ENCODE data around the gene AP2S1.
A peak's percentile ranks its signal among the peaks of the same experiment; 100 is the strongest.
"Not testable (repeated sequence)": the region's sequence is repeated elsewhere in the genome, so short reads cannot be mapped to it uniquely, and the experiment has no call there.

Gene AP2S1

GRCh38 chr19:46850228-46851203 is at the start of gene AP2S1:
Gene AP2S1 (minus strand): TSS chr19:46850846. CDS start chr19:46850766, 80 bp downstream.
- DNase-seq, result peak; percentile 62

DNA sequence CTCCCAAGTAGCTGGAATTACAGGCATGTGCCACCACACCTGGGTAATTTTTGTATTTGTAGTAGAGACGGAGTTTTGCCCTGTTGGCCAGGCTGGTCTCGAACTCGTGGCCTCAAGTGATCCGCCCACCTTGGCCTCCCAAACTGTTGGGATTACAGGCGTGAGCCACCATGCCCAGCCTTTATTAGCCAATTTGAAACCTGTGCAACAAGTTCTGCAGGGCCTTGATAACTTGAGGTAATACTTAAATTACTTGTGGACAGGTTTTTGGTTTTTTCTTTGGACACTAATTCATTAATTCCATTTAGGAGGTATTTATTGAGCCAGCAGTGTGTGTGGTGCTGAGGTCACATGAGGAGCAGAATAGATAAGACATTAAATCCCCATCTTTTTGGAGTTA is 49.7 kb upstream of the AP2S1 start:
- DNase-seq, result no peak

DNA sequence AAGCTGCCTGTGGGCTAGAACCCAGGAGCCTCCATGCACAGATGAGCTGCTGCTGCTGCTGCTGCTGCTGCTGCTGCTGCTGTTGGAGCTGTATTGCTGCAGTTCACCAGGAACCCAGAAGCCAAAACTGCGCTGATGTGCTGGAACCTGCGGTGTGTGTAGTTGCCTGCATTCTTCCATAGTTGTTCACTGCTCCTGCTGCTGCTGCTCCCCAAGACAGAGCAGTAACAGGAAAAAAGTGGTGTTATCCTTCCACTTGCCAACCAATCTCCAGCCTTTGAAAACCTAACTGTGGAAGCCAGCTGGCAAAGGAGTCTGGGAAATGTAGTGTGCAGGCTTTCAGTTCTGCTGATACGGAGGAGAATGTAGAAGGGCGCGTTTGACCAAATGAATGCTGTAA is 48.1 kb upstream of the AP2S1 start:
- no peak for DNase-seq

GRCh38 chr19:46896076-46896794 is 45.6 kb upstream of the AP2S1 start:
- DNase-seq, result no peak

DNA sequence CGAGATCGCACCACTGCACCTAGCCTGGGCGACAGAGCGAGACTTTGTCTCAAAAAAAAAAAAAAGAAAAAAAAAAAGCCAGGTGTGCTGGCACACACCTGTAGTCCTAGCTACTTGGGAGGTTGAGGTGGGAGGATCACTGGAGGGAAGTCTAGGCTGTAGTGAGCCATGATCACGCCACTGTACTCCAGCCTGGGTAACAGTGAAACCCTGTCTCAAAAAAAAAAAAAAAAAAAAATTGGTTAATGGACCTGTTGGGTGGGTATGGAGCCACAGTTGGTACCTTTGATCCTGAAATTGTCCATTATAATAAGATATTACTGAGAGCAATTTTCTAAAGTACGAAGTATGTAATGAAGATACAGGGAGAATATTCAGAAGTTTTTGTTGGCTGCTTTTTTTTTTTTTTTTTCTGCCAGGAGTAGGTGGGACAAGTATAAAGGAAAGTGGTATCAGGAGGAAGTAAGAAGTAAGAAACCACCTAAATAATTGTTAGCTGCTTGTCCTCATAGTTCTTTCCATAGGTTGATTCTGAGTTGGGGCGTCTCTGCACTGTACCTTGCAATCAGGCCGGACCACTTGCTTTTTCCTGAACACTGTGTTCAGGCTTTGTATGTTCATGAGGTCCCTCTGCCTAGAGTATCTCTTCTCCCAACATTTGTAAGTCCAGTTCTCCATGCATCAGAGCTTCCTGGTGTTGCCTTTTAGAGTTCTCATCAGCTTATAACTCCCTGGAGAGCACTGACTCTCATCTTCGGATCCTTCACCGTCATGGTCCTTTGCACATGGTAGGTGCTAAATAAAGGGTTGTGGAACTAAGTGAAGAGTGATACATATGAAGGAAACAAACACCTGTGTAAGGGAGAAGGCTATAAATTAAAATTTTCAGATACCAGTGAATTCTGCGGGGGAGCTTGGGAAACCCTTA is 41.9 kb upstream of the AP2S1 start:
- no peak for DNase-seq

DNA sequence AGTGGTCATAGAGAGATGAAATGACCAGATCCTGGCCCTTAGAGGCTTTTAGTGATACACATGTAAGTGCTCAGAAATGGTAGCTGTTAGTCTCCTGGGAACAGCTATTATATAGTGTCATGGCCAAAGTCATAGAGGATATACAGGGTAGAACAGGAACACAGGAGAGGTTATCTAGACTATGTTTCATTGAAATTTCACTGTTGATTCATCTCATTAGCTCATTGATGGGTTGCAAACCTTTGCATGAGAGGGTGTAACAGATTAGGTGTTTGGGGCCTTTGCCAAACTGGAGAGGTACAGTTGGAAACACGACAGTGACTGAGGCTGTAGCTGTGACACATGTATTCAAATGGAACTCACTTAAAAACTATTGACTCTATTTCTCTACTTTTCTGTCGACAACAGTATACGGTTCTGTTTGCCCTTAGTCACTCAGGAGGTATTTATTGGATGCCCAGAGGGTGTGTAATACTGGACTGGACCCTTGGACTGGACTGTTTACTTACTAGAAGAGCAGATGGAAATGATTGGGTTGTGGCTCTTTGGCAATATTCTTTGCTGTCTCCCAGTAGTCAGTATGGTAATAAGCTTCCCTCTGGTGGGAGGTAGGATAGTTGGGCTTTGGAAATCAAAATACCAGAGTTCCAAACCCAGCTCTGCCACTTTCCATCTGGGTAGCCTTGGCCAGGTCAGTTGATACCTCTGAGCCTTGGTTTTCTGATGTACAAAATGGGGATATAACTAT is 40.0 kb upstream of the AP2S1 start:
- no peak for DNase-seq

DNA sequence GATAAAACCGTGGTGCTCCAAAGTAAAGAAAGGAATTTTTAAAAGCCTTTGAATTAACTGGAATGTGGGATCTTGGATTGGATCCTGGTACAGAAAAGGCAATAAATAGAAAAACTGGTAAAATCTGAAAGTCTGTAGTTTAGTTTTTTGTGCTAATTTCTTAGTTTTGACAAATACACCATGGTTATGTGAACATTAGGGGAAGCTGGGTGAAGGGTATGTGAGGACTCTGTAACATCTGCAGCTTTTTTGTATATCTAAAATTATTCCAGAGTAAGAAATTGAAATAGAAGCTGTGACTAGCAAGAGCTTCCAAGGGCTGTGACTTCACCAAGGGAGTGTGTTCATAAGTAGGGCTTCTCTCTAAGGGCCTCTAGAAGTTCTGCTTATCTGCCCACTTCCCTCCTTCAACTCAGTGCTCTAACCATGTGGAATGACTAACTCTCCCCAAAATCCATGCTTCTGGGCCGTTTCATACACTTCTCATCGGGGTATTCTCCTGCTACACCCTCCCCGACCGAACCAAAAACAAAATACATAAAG is 36.7 kb upstream of the AP2S1 start:
- DNase-seq, result no peak

- no peak for DNase-seq
These were observed 36.0 kb upstream of the AP2S1 start for GRCh38 chr19:46886546-46887239.

DNA sequence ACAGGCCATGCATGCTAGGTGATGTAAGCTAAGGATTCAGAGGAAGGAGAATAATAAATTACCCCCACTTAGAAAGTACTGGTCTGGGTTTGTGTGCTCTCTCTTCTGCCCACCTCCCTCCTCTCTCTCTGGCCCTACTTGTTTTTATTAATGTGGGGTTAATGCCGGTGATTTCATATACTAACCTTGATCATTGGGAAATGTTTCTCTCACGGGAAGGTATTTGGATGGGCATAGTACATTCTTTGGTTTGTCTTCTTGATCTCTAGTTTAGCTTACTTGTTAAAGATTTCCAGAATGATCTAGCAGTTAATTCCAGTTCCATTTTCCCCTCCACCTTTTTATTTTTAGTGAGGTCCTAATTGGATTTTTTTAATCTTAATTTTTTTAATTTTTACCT is 34.8 kb upstream of the AP2S1 start:
- DNase-seq, result no peak

- DNase-seq, result not testable (repeated sequence)
These were observed 32.1 kb upstream of the AP2S1 start for GRCh38 chr19:46882751-46883150.

DNA sequence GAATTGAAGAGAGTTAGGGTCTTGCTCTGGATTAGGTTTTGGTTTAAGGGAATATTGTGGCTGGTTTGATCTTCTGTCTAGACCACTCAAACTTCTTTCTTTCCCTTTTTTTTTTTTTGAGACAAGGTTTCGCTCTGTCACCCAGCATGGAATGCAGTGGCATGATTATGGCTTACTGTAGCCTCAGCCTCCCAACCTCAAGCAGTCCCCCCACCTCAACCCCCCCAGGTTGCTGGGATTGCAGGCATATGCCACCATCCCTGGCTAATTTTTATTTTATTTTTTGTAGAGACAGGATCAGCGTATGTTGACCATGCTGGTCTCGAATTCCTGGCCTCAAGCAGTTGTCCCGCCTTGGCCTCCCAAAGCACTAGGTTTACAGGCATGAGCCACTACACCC is 31.4 kb upstream of the AP2S1 start:
- no peak for DNase-seq

GRCh38 chr19:46881092-46881491 is 30.4 kb upstream of the AP2S1 start:
- DNase-seq, result no peak

DNA sequence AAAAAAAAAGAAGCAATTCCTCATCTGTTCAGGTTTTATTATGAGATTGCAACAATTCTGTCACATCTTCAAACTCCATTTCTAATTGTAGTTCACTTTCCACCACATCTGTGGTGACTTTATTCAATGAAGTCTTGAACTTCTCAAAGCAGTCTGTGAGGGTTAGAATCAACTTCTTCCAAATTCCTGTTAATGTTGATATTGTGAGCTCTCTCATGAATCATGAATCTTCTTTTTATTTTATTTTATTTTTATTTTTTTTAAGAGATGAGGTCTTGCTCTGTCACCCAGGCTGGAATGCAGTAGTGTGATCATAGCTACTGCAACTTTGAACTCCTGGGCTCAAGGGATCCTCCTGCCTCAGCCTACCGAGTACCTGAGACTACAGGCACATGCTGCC is 29.8 kb upstream of the AP2S1 start:
- DNase-seq, result no peak

- DNase-seq, result no peak
These were observed 28.1 kb upstream of the AP2S1 start for GRCh38 chr19:46878613-46879375.

DNA sequence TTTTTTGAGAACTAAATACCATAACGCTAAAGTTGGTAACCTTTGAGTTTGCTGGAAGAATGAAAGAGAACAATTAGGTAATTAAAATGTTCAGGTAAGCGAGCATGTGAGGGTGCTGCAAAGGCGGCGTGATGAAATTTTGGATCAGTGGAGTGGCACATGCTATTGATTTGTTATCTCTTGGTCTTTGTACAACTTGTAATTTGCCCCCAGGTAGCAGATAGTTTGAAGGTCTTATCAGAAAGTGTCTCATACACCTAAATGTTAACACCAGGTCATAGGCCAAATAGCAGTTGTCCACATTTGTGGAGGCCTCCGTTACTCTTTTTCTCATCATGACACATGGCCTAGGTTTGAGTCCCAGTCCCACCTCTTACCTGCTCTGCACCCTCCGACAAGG is 25.0 kb upstream of the AP2S1 start:
- DNase-seq, result no peak

DNA sequence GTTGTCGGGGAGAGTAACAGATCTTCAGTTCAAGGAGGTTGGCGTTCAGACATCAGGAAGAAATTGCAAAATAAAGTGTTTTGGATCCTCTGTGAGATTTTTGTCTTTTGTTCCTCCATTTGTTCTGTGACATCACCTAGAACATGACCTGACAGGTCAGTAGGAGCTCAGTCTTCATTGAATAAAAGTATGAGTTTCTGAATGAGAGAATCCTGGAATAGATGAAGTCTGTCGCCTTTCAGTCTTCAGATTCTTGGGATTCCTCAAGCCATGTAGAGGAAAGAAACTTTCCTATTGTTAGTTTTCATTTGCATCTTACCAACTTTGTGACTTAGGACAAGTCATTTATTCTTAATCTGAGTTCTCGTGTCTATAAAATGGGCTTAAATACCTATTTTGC is 24.6 kb upstream of the AP2S1 start:
- no peak for DNase-seq

DNA sequence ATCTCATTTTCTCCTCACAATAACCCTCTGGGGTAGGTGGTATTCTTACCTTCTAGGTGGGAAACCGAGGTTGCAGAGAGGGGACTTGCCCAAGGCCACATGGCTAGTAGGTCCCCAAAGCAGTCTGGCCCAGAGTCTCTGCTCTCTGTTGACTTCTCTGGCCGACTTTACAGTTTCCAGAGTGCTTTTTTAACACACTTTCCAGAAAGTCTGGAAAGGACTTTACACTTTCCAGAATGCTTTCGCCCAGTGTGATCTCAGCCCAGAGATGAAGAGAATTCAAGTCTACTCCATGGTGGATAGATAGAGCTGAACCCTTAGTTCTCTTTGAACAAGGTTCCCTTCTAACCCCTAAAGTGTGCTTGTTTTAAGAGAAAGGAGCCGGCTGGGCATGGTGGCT is 22.3 kb upstream of the AP2S1 start:
- no peak for DNase-seq

GRCh38 chr19:46871173-46871572 is 20.5 kb upstream of the AP2S1 start:
- not testable (repeated sequence) for DNase-seq

- no peak for DNase-seq
These were observed 17.6 kb upstream of the AP2S1 start for GRCh38 chr19:46868025-46868802.

DNA sequence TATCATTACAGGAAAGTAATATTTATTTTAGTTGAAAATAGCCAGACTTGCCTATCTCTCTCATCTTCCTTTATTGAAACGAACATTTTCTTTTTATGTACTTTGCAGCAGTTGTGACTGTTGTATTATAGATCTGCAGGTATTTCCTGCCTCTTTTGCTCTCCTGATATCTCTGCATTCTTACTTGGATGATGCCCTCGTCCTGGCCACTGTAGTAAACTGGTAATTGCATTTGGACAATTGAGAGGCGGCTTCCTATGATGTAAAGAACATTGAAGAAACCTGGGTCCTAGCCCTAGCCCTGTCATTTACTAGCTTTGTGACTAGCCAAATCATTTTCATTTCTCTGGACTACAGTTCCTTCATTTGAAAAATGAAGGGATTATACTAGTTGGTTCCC is 16.5 kb upstream of the AP2S1 start:
- DNase-seq, result no peak
